Measurements from ENCODE around the gene ODAPH. TPM values are rescaled to one million over a fixed set of nuclear protein-coding genes. Genes with fewer than 3 reads are reported as not detected.
"Not testable (repeated sequence)": the region's sequence is repeated elsewhere in the genome, so short reads cannot be mapped to it uniquely, and the experiment has no call there.

The ODAPH gene, protein sequence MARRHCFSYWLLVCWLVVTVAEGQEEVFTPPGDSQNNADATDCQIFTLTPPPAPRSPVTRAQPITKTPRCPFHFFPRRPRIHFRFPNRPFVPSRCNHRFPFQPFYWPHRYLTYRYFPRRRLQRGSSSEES
- total RNA-seq: under 1 TPM in 1 of 2 donors, not detected in 1; 0.35 TPM

DNA sequence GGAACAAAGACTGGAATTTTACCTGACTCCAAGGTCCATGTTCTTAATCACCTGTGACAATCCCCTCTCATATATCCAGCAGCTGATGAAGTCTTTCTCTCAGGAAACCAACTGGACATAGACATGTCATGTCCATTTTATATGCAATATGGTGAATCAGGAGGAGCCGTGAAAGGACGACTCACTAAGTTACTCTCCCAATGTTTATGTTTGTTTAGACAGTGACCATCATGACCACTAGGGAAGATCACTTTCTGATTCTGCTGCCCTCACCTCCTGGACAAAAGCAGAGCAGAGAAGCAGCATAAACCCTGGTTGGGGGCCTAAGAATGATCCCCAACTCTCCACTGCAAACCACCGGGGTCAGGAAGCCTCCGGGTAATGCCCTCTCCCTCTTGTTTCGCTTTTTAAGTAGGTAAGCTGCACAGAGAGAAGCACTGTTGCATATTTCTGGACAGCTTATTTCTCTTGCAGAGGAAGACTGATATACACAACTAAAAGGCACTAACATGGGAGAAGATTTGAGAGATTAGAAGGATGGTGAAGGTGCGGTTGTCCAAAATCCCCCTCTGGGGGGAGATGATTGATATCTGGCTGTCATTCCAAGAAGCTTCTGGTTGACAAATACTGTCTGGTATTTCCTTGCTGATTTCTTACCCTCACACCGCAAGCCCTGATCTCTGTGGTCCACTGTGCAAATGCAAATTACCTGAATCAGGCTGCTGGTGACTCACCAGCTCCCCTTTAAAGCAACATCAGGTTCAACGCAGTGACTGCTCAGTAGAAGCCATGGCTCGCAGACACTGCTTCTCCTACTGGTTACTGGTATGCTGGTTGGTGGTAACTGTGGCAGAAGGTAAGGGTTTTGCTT, at the start of gene ODAPH:
Gene ODAPH (plus strand): TSS at position 773 of the 871 bp plus-strand sequence. CDS start 17 bp downstream, at position 790.
- DNase-seq: peak; percentile 40 to 48
- Mint-ChIP-seq H3K36me3 (ENCODE audit: insufficient read depth in 2 of 2) (no peaks in the 10 kb centered on the region), H3K4me1 (ENCODE audit: low read depth) (no peaks in the 10 kb centered on the region), H3K4me3 (peak within 1 kb of the TSS in 1 of 2 donors; percentile 45), H3K9me3 (no peaks in the 10 kb centered on the region), H3K27me3 (ENCODE audit: low read depth) (peaks cover 8% of the 10 kb centered on the region), H3K27ac (no peak within 1 kb of the TSS)
- peak; percentile 86 to 96 for ATAC-seq (replicated peaks in 1 of 2)

DNA sequence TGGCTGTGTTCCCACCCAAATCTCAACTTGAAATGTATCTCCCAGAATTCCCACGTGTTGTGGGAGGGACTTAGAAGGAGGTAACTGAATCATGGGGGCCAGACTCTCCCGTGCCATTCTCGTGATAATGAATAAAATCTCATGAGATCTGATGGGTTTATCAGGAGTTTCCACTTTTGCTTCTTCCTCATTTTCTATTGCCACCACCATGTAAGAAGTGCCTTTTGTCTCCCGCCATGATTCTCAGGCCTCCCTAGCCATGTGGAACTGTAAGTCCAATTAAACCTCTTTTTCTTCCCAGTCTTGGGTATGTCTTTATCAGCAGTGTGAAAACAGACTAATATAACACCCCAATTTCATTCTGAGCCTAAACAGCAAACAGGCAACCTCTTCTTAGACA, 46.3 kb upstream of the ODAPH start:
- not testable (repeated sequence) for ATAC-seq (replicated peaks in 1 of 2); H3K27me3 Mint-ChIP-seq (ENCODE audit: low read depth); DNase-seq; H3K9me3 Mint-ChIP-seq; H3K27ac Mint-ChIP-seq; H3K4me1 Mint-ChIP-seq (ENCODE audit: low read depth)
- H3K4me3 Mint-ChIP-seq: peak overlapping the region; percentile 11 to 60
- H3K36me3 Mint-ChIP-seq (ENCODE audit: insufficient read depth in 2 of 2): peaks cover 9 to 28% of the 10 kb centered on the region in 2 donors

DNA sequence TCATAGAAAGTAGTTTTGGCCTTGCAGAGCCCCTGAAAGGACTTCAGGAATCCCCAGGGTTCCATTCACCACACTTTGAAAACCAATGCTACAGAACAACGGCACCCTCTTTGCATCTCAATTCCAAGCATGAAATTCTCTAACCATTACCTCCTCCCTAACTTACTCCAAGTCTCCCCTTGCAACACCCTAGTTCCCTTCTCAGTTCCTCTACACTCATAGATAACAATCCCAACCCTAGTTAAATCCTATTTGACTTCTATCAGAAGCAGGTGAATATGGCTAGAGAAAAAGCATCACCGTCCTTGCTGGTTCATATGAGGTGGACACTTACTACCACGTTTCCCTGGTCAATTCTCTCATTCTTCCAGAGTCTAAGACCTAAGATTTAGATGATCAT, 44.0 kb upstream of the ODAPH start:
- Mint-ChIP-seq H3K36me3 (ENCODE audit: insufficient read depth in 2 of 2) (peaks cover 6 to 18% of the 10 kb centered on the region in 2 donors), H3K27ac (no peak overlapping the region), H3K27me3 (ENCODE audit: low read depth) (no peaks in the 10 kb centered on the region), H3K4me3 (no peak overlapping the region), H3K4me1 (ENCODE audit: low read depth) (peaks cover 16% of the 10 kb centered on the region), H3K9me3 (peaks cover 1 to 2% of the 10 kb centered on the region in 2 donors)
- no peak for DNase-seq
- ATAC-seq (replicated peaks in 1 of 2): no peak

DNA sequence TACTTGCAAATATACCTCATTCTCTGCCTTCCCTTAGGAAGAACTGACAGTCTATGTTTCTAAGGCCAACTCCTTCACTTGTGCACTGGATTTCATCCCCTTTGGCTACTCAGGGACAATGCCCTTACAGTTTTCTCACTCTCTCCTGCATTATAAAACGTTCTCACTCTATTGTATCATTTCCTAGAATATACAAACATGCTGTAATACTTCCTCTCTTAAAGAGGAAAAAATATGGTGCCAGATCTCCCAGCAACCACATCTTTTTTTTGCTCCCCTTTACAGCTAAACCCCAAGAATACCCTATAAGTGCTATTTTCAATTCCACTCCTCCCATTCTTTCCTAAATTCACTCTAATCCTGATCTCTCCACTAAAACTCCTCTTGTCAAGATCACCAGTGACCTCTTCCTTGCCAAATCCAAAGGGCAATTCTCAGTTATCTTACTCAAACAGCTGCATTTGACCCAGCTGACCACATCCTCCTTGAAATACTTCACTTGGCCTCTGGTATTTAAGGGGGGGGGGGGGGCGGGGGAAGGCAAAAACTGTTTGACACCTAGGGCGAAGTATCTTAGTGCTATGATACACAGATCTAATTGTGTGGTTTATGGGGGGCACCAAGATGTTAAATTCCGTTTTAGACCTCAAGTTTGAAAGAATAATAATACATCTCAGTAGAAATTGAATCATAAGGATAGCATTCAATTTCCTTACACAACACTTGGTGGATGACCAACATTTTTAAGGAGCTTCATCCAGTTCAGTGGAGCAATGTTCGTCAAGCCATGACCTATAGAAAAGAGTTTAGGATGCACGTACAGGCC, 43.3 kb upstream of the ODAPH start:
- H3K4me3 Mint-ChIP-seq: no peak overlapping the region
- no peak overlapping the region for H3K27ac Mint-ChIP-seq
- H3K27me3 Mint-ChIP-seq (ENCODE audit: low read depth): no peaks in the 10 kb centered on the region
- H3K9me3 Mint-ChIP-seq: peaks cover 1 to 2% of the 10 kb centered on the region in 2 donors
- H3K36me3 Mint-ChIP-seq (ENCODE audit: insufficient read depth in 2 of 2): peaks cover 6 to 17% of the 10 kb centered on the region in 2 donors
- ATAC-seq (replicated peaks in 1 of 2) (no peak), DNase-seq (no peak)
- peaks cover 16% of the 10 kb centered on the region for H3K4me1 Mint-ChIP-seq (ENCODE audit: low read depth)

DNA sequence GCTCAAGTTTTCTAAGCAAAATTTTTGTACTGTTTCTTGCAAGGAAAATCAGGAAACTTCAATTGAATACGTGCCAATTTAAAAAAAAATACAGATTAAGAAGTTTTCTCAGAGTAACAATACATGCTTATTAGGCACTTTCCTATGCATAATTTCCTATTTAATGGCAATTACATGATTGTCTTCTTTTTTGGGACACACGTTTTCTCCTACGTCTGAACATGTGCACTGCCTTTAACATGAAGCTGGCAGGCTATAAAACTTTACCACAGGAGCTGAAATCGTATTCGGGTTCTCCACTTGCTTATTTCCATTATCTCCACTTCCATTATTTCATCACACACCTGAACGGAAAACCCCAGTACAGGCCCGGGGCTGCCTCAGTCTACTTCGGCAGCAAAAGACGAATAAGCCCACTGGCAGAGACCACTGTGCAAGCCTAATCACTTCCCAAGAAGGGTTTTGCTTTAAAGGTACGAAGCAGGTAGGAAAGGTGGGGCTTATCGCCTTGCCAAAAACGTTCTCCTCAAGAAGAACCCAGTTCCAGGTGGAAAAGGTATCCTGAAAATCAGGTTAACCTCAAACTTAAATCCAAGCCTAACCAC, 42.2 kb upstream of the ODAPH start:
- ATAC-seq (replicated peaks in 1 of 2) (no peak), DNase-seq (peak in 1 of 2 donors; percentile 1)
- Mint-ChIP-seq H3K36me3 (ENCODE audit: insufficient read depth in 2 of 2) (peaks cover 6 to 19% of the 10 kb centered on the region in 2 donors), H3K4me3 (no peak overlapping the region), H3K9me3 (peaks cover 1 to 2% of the 10 kb centered on the region in 2 donors), H3K4me1 (ENCODE audit: low read depth) (peaks cover 22% of the 10 kb centered on the region), H3K27ac (peak overlapping the region; percentile 93), H3K27me3 (ENCODE audit: low read depth) (no peaks in the 10 kb centered on the region)

DNA sequence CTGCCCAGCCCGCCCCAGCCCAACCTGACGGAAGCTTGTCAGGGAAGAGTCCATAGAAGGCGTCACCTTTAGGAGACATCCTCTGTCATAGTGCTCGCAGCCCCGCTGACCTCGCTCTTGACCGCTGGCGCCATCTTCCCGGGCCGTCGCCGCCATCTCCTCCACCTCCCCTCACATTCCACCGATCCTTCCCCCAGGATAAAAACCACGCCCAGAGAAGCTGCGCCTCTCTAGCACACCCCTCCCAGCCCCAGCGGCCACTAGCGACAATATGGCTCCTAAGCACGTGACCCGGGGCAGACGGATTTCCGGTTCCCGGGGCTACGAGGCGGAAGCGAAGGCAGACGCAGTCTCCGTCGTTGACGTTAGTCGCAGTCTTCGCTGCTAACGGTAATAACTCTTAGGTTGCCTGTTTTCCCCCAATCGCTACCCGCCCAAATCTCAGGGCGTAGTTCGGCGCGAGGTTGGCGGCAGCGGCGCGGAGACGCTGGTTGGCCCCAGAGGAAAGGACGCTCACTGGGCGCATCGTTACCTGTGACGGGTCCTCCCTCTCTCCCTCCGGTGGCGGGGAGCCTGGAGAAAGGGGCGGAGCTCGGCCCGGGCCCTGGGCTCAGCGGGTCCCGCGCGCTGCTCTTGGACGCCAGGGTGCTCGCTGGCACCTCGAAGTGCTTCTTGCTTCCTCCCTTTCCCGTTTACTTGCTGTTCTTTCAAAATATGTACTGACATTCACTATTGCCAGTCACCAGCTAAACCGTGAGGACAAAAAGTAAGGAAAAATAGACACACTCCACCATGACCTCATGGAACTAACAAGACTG, 41.5 kb upstream of the ODAPH start, which contains the start of the genes RCHY1 and THAP6:
Gene RCHY1 (minus strand): TSS at position 273 of the 818 bp plus-strand sequence. CDS start 117 bp downstream, at position 156.
Gene THAP6 (plus strand): TSS at position 343 of the 818 bp plus-strand sequence. CDS start 980 bp downstream, outside the sequence.
- H3K27me3 Mint-ChIP-seq (ENCODE audit: low read depth): no peaks in the 10 kb centered on the region
- peaks cover 25% of the 10 kb centered on the region for H3K4me1 Mint-ChIP-seq (ENCODE audit: low read depth)
- H3K4me3 Mint-ChIP-seq: no peak within 1 kb of the TSS
- H3K9me3 Mint-ChIP-seq: peaks cover 1 to 2% of the 10 kb centered on the region in 2 donors
- DNase-seq (peak; percentile 93 to 94), ATAC-seq (replicated peaks in 1 of 2) (peak; percentile 93 to 95)
- peak within 1 kb of the TSS; percentile 93 for H3K27ac Mint-ChIP-seq
- H3K36me3 Mint-ChIP-seq (ENCODE audit: insufficient read depth in 2 of 2): peaks cover 8 to 26% of the 10 kb centered on the region in 2 donors

DNA sequence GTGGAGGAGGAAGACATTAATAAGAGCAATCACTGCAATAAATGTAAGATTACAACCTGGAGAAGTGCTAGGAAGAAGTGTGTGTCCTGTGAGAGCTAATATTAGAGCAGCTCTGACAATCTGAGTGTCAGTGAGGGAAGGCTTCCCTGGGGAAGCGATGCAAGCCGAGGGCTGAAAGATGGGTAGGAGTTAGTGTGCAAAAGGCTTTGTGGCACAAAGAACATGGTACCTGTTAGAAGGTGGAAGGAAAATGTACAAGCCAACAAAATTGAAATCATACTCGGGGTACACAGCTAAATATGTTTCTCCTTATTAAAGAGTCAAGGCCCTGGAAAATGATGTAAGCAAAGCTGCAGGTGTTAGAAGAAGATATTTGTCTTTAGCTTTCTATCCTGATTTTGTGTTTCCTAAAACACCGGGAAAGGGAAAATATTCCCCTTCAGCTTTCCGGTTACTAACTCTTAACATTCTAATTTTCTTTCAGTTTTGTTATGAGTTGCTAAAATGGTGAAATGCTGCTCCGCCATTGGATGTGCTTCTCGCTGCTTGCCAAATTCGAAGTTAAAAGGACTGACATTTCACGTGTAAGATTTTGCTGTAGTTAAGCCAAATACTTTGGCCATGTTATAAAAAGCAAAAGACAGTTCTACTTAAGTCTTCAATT, 40.8 kb upstream of the ODAPH start:
- H3K27me3 Mint-ChIP-seq (ENCODE audit: low read depth): no peaks in the 10 kb centered on the region
- peaks cover 26% of the 10 kb centered on the region for H3K4me1 Mint-ChIP-seq (ENCODE audit: low read depth)
- H3K27ac Mint-ChIP-seq: peak overlapping the region; percentile 93
- H3K9me3 Mint-ChIP-seq: no peaks in the 10 kb centered on the region
- no peak for ATAC-seq (replicated peaks in 1 of 2)
- peak; percentile 4 to 17 for DNase-seq
- H3K36me3 Mint-ChIP-seq (ENCODE audit: insufficient read depth in 2 of 2): peaks cover 5 to 24% of the 10 kb centered on the region in 2 donors
- H3K4me3 Mint-ChIP-seq: no peak overlapping the region

DNA sequence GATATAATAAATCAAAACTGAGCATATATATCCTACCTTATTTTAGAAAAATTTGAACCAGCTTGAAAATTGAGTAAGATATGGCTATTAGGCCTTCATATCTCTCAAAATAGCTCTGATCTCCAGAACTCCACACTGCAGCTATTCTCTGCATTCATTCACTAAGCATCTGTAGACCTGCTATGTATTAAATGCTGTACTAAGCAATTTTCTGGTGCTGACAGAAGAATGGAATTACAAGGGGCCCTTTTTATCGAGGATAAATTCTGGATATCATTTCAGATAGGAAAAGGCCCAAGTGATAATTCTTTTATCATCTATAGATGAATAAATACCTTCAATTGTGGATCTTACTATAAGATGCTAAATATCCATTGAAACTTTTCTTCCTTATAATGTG, 39.7 kb upstream of the ODAPH start:
- no peak for ATAC-seq (replicated peaks in 1 of 2)
- Mint-ChIP-seq H3K9me3 (no peaks in the 10 kb centered on the region), H3K4me3 (no peak overlapping the region), H3K27me3 (ENCODE audit: low read depth) (no peaks in the 10 kb centered on the region), H3K36me3 (ENCODE audit: insufficient read depth in 2 of 2) (peaks cover 5 to 20% of the 10 kb centered on the region in 2 donors), H3K27ac (no peak overlapping the region), H3K4me1 (ENCODE audit: low read depth) (peaks cover 37% of the 10 kb centered on the region)
- DNase-seq: no peak

DNA sequence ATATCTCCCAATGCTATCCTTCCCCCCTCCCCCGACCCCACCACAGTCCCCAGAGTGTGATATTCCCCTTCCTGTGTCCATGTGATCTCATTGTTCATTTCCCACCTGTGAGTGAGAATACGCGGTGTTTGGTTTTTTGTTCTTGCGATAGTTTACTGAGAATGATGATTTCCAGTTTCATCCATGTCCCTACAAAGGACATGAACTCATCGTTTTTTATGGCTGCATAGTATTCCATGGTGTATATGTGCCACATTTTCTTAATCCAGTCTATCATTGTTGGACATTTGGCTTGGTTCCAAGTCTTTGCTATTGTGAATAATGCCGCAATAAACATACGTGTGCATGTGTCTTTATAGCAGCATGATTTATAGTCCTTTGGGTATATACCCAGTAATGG, 36.4 kb upstream of the ODAPH start:
- H3K9me3 Mint-ChIP-seq; ATAC-seq (replicated peaks in 1 of 2); H3K4me3 Mint-ChIP-seq; H3K27me3 Mint-ChIP-seq (ENCODE audit: low read depth); DNase-seq; H3K27ac Mint-ChIP-seq: not testable (repeated sequence)
- H3K36me3 Mint-ChIP-seq (ENCODE audit: insufficient read depth in 2 of 2): peaks cover 5 to 29% of the 10 kb centered on the region in 2 donors
- peaks cover 44% of the 10 kb centered on the region for H3K4me1 Mint-ChIP-seq (ENCODE audit: low read depth)

DNA sequence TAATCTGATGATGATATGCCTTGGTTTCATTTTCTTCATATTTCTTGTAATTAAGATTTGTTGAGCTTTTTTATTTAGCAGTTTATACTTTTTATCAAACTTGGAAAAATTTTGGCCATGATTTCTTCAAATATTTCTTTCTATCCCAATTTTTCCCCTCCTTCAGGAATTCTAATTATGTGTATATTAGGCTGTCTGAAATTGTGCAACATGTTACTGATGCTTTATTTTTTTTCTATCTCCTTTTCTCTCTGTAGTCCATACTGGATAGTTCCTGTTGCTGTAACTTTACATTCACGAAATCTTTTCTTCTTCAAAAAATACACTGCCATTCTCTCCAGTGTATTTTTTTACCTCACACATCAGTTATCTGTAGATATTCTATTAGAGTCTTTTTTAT, 30.8 kb upstream of the ODAPH start:
- Mint-ChIP-seq H3K27me3 (ENCODE audit: low read depth) (no peaks in the 10 kb centered on the region), H3K27ac (no peak overlapping the region), H3K4me3 (no peak overlapping the region), H3K4me1 (ENCODE audit: low read depth) (peaks cover 18% of the 10 kb centered on the region), H3K36me3 (ENCODE audit: insufficient read depth in 2 of 2) (peaks cover 5 to 43% of the 10 kb centered on the region in 2 donors), H3K9me3 (no peaks in the 10 kb centered on the region)
- ATAC-seq (replicated peaks in 1 of 2) (no peak), DNase-seq (no peak)

DNA sequence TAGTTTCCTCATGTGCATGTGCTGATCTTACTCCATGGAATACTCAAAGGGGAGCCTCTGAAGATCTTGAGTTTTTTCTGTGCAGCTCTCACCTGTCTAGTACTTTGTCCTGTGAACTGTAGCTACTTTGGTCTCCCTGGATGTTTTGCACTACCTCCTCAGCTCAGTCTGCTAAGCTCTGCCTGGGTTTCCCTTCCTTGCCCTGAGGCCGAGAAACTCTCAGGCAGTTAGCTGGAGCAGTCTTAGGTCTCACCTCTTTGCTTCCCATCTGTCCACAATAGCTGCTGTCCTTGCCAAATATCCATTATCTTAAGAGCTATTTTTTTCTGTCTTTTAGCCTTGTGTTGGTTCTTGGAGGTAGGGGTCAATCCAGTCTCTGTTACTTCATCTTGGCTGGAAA, 30.0 kb upstream of the ODAPH start:
- peaks cover 10% of the 10 kb centered on the region for H3K4me1 Mint-ChIP-seq (ENCODE audit: low read depth)

More for the DNA sequence above, 30.0 kb upstream of the ODAPH start:
- DNase-seq: no peak
- Mint-ChIP-seq H3K4me3 (no peak overlapping the region), H3K36me3 (ENCODE audit: insufficient read depth in 2 of 2) (peaks cover 7 to 48% of the 10 kb centered on the region in 2 donors), H3K9me3 (no peaks in the 10 kb centered on the region), H3K27ac (no peak overlapping the region), H3K27me3 (ENCODE audit: low read depth) (no peaks in the 10 kb centered on the region)
- ATAC-seq (replicated peaks in 1 of 2): no peak
